ENCODE results near the gene MXRA8.
A peak's percentile ranks its signal among the peaks of the same experiment; 100 is the strongest.

The MXRA8 gene

GRCh38 chr1:1374589-1374928, 16.2 kb upstream of the MXRA8 start:
- DNase-seq: peak; percentile 53
- Histone ChIP-seq H3K4me3 (ENCODE audit: low read depth, low read length) (peak overlapping the region; percentile 82), H3K36me3 (peaks cover 28% of the 10 kb centered on the region), H3K27me3 (no peaks in the 10 kb centered on the region), H3K4me1 (peaks cover 3% of the 10 kb centered on the region; the same call in 1 of the 2 replicates), H3K9me3 (no peaks in the 10 kb centered on the region)
- TF ChIP-seq CTCF (IDR thresholded peaks at IDR 0.05; ENCODE audit: low read depth, low read length): no peak

GRCh38 chr1:1373815-1374588, 15.6 kb upstream of the MXRA8 start:
- Histone ChIP-seq H3K4me3 (ENCODE audit: low read depth, low read length) (peak overlapping the region; percentile 82), H3K4me1 (peaks cover 3% of the 10 kb centered on the region; the same call in 1 of the 2 replicates), H3K9me3 (no peaks in the 10 kb centered on the region), H3K27me3 (no peaks in the 10 kb centered on the region), H3K36me3 (peaks cover 28% of the 10 kb centered on the region)
- TF ChIP-seq CTCF (IDR thresholded peaks at IDR 0.05; ENCODE audit: low read depth, low read length): no peak
- DNase-seq: no peak

GRCh38 chr1:1373051-1373814, 14.9 kb upstream of the MXRA8 start:
- H3K36me3 ChIP-seq: peaks cover 28% of the 10 kb centered on the region
- peaks cover 3% of the 10 kb centered on the region; the same call in 1 of the 2 replicates for H3K4me1 ChIP-seq
- TF ChIP-seq CTCF (IDR thresholded peaks at IDR 0.05; ENCODE audit: low read depth, low read length): no peak
- no peaks in the 10 kb centered on the region for H3K27me3 ChIP-seq
- H3K4me3 ChIP-seq (ENCODE audit: low read depth, low read length): peak overlapping the region; percentile 82
- no peaks in the 10 kb centered on the region for H3K9me3 ChIP-seq
- no peak for DNase-seq

GRCh38 chr1:1371746-1372711, 13.7 kb upstream of the MXRA8 start:
- H3K4me3 ChIP-seq (ENCODE audit: low read depth, low read length): no peak overlapping the region
- H3K4me1 ChIP-seq: peaks cover 3% of the 10 kb centered on the region; the same call in 1 of the 2 replicates
- H3K36me3 ChIP-seq: peaks cover 28% of the 10 kb centered on the region
- DNase-seq: peak; percentile 82
- no peaks in the 10 kb centered on the region for H3K9me3 ChIP-seq
- TF ChIP-seq CTCF (IDR thresholded peaks at IDR 0.05; ENCODE audit: low read depth, low read length): peak; percentile 88
- no peaks in the 10 kb centered on the region for H3K27me3 ChIP-seq

- H3K4me3 ChIP-seq (ENCODE audit: low read depth, low read length): no peak overlapping the region
- TF ChIP-seq CTCF (IDR thresholded peaks at IDR 0.05; ENCODE audit: low read depth, low read length): no peak
Measured at GRCh38 chr1:1371364-1371745, 13.0 kb upstream of the MXRA8 start.

More at GRCh38 chr1:1371364-1371745, 13.0 kb upstream of the MXRA8 start:
- Histone ChIP-seq H3K4me1 (peaks cover 3% of the 10 kb centered on the region; the same call in 1 of the 2 replicates), H3K9me3 (no peaks in the 10 kb centered on the region), H3K36me3 (peaks cover 28% of the 10 kb centered on the region), H3K27me3 (no peaks in the 10 kb centered on the region)
- DNase-seq: no peak

Measured in BE2C (cell line).